Activated T-helper 1 cell treated with anti-CD3 and anti-CD28 coated beads, Interleukin-12 subunit alpha, Interleukin-12 subunit beta, Interleukin-2, Interleukin-4 antibody, amounts not matched to agents 30 ng/mL and 10 ng/mL and 1 ng/mL, durations not matched to agents 14 hours and 24 hours and 36 hours (primary cell): ENCODE data around the gene NXPH1. TPM values are rescaled to one million over a fixed set of nuclear protein-coding genes. Genes with fewer than 3 reads are reported as not detected.

Source experiments
- DNase-seq: peaks from one replicate; pipeline ENCODE4 v3.0.0; 2021; ENCODE audit warnings: low spot score
- H3K27ac Mint-ChIP-seq: one replicate; pipeline ENCODE4 v1.8.0; 2021; ENCODE audit warnings: mild to moderate bottlenecking, mixed read lengths
- H3K27me3 Mint-ChIP-seq: one replicate; pipeline ENCODE4 v1.8.0; 2022; ENCODE audit warnings: mild to moderate bottlenecking, moderate library complexity, mixed read lengths; ENCODE audit not compliant: insufficient read depth
- H3K36me3 Mint-ChIP-seq: one replicate; pipeline ENCODE4 v1.8.0; 2021; ENCODE audit warnings: low read depth, mixed read lengths
- H3K4me1 Mint-ChIP-seq: one replicate; pipeline ENCODE4 v1.8.0; 2021; ENCODE audit warnings: low read depth, mixed read lengths
- H3K4me3 Mint-ChIP-seq: one replicate; pipeline ENCODE4 v1.8.0; 2021; ENCODE audit warnings: mild to moderate bottlenecking, moderate library complexity, mixed read lengths
- H3K9me3 Mint-ChIP-seq: one replicate; pipeline ENCODE4 v1.8.0; 2021; ENCODE audit warnings: mixed read lengths
- intact Hi-C: fragments of 100-400 bp; cut with micrococcal nuclease; formaldehyde crosslinking; loops from one replicate; pipeline ENCODE4 v1.15.1; 2024
- total RNA-seq: library from RNA; stranded (reverse); gene quantifications from 2 replicates; pipeline ENCODE4 v1.2.3, GENCODE V29; 2022

The NXPH1 gene
- not detected in 2 replicates for total RNA-seq

DNA sequence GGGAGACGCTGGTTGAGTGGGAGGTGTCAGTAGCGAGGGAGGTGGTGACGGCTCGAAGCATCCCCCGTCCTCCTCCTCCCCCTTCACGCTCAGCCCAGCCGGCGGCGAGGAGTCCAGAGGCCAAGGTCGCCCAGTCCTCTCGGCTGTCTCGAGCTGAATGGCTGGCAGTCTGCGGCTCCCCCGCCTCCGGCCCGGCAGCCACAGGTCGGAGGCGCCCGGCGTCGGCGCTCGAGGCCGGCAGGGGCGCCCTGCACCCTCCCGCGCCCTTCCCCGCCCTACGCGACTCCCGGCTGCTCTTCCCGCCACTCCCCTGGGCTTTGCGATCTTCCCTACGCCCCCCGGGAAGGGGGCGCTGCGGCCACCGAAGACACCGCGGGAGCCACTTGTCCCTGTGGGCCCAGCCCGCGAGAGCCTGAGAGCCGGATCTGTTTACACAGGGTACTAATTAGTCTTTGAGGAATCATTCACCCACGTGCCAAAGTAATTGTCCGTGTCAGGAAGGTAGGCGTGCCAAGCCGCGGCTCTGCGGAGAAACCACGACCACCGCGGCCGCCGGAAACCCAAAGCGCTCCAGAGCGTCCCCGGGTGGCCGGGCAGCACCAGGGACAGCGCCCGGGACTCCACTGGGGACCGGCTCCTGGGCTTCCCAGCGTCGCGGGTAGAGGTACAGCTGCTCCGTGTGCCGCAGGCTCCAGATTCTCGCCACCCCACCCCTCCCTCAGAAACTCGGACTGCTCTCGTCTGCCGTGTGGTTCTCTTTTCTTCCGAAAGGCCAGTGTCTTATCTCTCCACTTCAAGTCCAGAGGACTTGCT is at the start of gene NXPH1:
Gene NXPH1, plus strand, starts transcription at position 133 of the 813 bp plus-strand sequence.
- intact Hi-C loops: loop anchor here (1.0 kb wide), 1 partner anchor 9 kb away; no protein-coding TSS in a partner anchor
- Mint-ChIP-seq H3K4me1 (peaks cover 5% of the 10 kb centered on the region), H3K4me3 (no peak within 1 kb of the TSS), H3K27me3 (peaks cover 71% of the 10 kb centered on the region), H3K9me3 (no peaks in the 10 kb centered on the region), H3K36me3 (peaks cover 3% of the 10 kb centered on the region), H3K27ac (peak within 1 kb of the TSS; percentile 66)
- no peak for DNase-seq

DNA sequence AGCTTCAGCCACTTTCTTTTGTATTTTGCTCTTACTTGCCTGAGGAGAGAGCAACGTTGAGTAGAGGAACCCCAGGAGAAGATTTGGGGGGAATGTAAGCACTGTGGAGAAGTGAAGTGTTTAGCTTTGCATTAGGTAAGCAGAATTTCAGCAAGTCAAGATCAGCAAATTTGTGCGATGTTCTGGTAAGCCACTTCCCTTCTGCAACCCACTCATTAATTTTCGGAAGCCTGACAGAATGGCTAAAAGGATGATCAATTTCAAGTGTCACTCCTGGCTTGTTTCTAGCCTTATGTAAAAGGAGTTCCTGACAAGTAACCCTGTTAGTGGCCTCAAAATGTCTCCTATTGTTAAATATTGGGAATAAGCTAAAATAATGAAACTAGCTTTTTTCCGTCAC is 48.5 kb upstream of the NXPH1 start:
- peaks cover 2% of the 10 kb centered on the region for H3K27me3 Mint-ChIP-seq
- intact Hi-C loops: no loop called here
- peaks cover 5% of the 10 kb centered on the region for H3K4me1 Mint-ChIP-seq
- H3K27ac Mint-ChIP-seq: no peak overlapping the region
- no peak overlapping the region for H3K4me3 Mint-ChIP-seq
- no peaks in the 10 kb centered on the region for H3K9me3 Mint-ChIP-seq
- no peak for DNase-seq
- H3K36me3 Mint-ChIP-seq: no peaks in the 10 kb centered on the region

DNA sequence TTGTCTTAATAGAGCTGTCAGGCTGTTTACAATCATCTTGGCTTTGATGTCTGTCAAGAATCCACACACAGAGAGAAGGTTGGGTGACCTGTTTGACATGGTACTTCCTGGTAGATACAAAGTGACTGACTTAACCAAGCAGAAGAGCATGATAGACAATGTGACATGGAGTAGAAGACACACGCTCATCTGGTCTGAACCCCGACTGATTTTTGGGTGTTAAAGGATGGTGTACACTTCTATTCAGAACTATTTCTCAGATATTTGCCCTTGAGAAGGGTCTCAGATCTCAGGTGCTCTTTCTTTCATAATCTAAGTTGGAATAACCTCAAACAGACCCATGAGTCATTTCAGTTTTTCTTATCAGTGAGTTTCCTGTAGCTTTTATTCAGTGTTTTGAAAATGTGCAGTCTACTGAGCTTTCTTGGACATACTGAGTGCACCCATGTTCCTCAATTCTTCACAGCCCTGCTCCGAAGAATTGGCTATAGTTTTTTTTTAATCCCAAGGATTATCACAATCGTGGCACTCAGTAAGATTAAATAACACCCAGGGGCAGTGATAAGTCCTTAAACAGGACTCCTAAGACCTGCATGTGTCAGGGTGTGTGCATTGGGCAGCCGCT is 46.4 kb upstream of the NXPH1 start:
- intact Hi-C loops: no loop called here
- Mint-ChIP-seq H3K27me3 (no peaks in the 10 kb centered on the region), H3K36me3 (no peaks in the 10 kb centered on the region), H3K4me1 (peaks cover 5% of the 10 kb centered on the region), H3K4me3 (no peak overlapping the region), H3K27ac (no peak overlapping the region), H3K9me3 (no peaks in the 10 kb centered on the region)
- DNase-seq: no peak

DNA sequence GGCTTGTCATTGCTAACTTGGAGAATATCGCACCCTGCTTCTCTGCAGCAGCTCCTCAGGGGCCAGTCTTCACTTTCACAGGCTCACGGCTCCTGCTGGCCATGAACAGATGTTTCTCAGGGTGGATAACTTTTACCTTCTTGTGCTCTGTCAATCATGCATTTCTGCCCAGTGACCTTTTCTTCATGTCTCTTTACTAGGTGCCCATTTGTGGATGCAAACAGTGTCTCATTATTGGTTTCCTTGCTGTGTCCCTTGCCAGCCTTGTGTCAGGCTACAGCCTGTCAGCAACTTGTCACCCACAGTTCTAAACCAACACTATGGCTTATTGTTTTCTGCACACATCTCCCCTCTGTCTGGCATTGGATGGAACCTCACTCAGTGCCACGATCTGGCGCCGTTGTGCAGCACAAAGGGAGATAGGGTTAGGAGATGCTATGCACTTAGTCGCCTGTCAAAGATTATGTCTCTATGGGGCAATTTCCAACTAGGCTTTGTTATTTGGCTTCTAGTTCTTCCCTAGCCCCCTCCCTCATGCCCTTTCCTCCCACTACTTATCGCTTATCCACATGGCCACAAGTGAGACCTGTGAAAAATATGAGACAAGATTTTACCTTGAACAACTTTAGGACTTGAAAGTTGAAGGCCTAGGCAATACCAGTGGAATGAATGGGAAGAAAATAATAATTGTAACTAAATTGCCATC is 45.7 kb upstream of the NXPH1 start:
- Mint-ChIP-seq H3K9me3 (no peaks in the 10 kb centered on the region), H3K27me3 (no peaks in the 10 kb centered on the region)

DNA sequence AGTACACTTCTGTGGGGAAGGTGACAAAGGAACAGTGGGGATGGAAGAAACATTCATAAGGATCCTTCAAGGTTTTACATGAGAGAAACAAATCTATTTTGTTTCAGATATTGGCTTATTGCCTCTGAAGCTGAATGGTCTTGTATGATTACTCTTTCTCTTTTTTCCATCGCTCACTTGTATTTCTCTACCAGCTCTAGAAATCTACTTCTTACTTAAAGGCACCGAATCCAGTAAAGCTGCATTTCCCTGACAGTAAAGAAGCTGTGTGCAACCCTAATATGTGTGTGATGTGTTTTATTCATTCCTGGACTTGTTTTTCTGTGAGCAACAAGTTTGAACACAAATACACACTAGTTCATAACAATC is 45.2 kb upstream of the NXPH1 start:
- Mint-ChIP-seq H3K4me3 (no peak overlapping the region), H3K27me3 (no peaks in the 10 kb centered on the region), H3K36me3 (no peaks in the 10 kb centered on the region), H3K4me1 (peaks cover 5% of the 10 kb centered on the region), H3K27ac (no peak overlapping the region), H3K9me3 (no peaks in the 10 kb centered on the region)
- DNase-seq: no peak
- intact Hi-C loops: no loop called here

More for the DNA sequence above, 45.7 kb upstream of the NXPH1 start:
- peaks cover 5% of the 10 kb centered on the region for H3K4me1 Mint-ChIP-seq
- no peak overlapping the region for H3K27ac Mint-ChIP-seq
- intact Hi-C loops: no loop called here
- H3K36me3 Mint-ChIP-seq: no peaks in the 10 kb centered on the region
- H3K4me3 Mint-ChIP-seq: no peak overlapping the region
- DNase-seq: no peak

DNA sequence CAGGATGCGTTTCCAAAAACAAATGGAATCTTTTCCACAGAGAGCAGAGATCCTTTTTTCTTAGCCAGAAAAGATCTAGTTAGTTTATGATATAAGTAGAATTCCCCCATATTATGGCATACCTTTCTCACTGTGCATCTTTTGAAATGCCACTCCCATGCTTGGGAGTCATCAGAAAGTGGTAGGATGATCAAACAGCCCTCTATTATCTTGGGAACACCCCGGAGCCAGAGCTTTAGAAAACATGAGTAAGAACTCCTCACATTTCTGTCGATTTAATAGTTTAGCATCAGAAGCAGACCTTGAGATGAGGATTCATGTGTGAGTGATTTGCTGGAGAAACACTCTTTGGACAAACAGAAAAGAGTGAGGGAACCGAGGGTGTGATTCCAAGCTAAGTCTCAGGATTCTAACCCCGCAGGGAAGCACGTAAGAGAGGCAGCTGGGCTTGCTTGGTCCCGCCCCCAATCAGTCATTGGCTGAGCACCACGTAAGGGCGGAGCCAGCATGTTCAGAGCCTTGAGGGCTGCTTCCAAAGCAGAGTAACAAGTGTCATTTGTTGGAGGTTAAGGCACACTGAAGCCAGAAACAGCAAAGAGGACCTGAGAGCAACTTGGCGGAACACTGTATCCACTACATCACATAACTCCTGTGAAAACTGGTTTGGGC is 43.7 kb upstream of the NXPH1 start:
- H3K4me3 Mint-ChIP-seq: no peak overlapping the region
- intact Hi-C loops: no loop called here
- no peak for DNase-seq

DNA sequence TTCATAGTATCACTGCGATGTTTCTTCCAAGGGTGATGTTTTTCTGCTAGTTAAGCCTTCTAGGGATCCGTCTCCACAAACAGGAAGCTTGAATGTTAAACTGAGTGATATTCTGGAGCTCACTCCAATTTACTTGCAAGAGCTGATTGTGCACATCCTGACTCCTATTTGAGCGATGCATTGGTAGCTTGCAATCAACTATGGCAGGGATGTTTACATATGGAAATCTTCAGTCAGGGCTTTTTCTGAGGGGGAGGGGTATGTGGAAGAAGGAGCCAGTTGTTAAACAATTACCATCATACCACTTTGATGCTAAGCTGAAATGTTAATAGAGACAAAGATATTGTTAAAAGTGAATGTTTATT is 43.2 kb upstream of the NXPH1 start:
- peaks cover 5% of the 10 kb centered on the region for H3K4me1 Mint-ChIP-seq
- intact Hi-C loops: no loop called here
- H3K27me3 Mint-ChIP-seq: no peaks in the 10 kb centered on the region
- H3K27ac Mint-ChIP-seq: no peak overlapping the region
- no peak overlapping the region for H3K4me3 Mint-ChIP-seq
- no peak for DNase-seq
- H3K36me3 Mint-ChIP-seq: no peaks in the 10 kb centered on the region
- H3K9me3 Mint-ChIP-seq: no peaks in the 10 kb centered on the region

More for the DNA sequence above, 43.7 kb upstream of the NXPH1 start:
- Mint-ChIP-seq H3K9me3 (no peaks in the 10 kb centered on the region), H3K4me1 (peaks cover 5% of the 10 kb centered on the region), H3K27me3 (no peaks in the 10 kb centered on the region), H3K27ac (no peak overlapping the region), H3K36me3 (no peaks in the 10 kb centered on the region)

DNA sequence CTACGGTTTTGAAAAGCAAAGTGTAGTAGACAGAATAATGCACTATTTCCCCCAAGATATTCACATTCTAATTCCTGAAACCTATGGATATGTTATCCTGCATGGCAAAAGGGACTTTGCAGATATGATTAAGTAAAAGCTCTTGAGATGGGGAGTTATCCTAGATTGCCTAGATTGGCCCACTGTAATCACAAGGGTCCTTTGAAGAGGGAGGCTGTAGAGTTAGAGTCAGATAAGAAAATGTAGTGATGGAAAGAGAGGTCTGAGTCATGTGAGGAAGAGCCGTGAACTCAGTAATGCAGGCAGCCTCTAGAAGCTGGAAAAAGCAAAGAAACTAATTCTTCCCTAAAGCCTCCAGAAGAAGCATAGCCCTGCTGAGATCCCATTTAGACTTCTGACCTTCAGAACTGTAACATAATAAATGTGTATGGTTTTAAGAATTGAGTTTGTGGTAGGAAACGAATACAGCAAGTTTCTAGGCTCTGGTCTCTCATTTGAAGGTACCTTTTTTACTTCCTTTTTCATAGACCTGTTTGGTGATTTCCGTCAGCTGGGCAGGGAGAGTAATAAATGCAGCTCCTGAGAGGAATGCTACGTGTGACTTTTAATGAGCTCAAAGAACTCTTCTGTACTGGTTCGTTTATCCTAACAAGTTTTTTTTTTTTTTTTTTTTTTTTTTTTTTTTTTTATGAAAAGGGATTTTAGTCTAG is 41.9 kb upstream of the NXPH1 start:
- H3K4me3 Mint-ChIP-seq: no peak overlapping the region
- H3K4me1 Mint-ChIP-seq: peaks cover 5% of the 10 kb centered on the region
- no peaks in the 10 kb centered on the region for H3K27me3 Mint-ChIP-seq
- intact Hi-C loops: no loop called here
- H3K27ac Mint-ChIP-seq: no peak overlapping the region
- H3K9me3 Mint-ChIP-seq: no peaks in the 10 kb centered on the region
- no peaks in the 10 kb centered on the region for H3K36me3 Mint-ChIP-seq
- no peak for DNase-seq

DNA sequence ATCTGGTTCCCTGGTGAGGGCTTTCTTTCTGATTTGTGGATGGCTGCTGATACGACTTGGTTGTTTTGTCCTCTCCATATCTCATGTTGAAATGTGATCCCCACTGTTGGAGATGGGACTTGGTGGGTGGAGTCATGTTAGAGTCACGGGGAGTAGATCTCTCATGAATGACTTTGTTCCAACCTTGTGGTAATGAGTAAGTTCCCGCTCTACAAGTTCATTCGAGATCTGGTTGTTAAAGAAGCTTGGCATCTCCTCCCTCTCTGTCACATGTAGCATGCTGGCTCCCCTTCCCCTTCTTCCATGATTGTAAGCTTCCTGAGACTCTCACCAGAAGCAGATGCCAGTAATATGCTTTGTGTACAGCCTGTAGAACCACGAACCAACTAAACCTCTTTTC is 37.1 kb upstream of the NXPH1 start:
- no peaks in the 10 kb centered on the region for H3K36me3 Mint-ChIP-seq
- H3K9me3 Mint-ChIP-seq: no peaks in the 10 kb centered on the region
- intact Hi-C loops: no loop called here
- no peaks in the 10 kb centered on the region for H3K4me1 Mint-ChIP-seq
- no peak overlapping the region for H3K4me3 Mint-ChIP-seq
- H3K27ac Mint-ChIP-seq: no peak overlapping the region
- no peaks in the 10 kb centered on the region for H3K27me3 Mint-ChIP-seq
- no peak for DNase-seq

DNA sequence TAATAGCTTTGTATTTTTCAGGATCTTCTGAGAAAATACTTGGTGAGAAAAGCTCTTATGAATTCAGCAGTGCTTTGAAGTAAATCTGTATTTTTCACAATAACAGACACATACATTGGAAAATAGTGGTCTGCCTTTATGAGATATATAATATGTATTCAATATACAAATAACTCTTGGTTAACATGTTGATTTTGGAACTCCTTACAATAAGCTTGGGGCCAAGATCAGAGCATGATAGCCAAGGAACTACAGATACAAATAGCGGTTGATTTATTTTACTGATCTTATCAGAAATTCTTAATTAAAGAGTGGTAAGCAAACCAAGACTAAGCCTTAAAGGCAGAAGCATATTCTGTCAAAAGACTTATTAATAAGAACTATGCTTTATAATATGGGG is 24.5 kb upstream of the NXPH1 start:
- DNase-seq: no peak
- Mint-ChIP-seq H3K4me3 (no peak overlapping the region), H3K36me3 (no peaks in the 10 kb centered on the region), H3K4me1 (no peaks in the 10 kb centered on the region), H3K9me3 (no peaks in the 10 kb centered on the region), H3K27me3 (peaks cover 4% of the 10 kb centered on the region), H3K27ac (no peak overlapping the region)
- intact Hi-C loops: no loop called here

DNA sequence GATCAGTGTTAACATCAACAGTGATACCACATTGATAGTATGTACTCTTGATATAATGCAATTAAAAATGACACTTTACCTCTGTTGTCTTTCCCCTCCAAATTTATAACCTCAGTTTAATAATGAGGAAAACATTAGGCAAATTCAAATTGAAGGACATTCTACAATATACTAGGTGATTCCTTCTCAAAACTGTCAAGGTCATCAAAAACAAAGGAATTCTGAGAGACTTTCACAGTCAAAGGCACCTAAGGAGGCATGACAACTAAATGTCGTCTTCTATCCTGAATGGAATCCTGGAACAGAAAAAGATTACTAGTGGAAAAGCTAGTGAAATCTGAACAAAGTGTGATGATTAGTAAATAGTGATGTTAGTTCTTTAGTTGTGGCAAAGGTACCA is 22.3 kb upstream of the NXPH1 start:
- no peak overlapping the region for H3K27ac Mint-ChIP-seq
- H3K4me1 Mint-ChIP-seq: no peaks in the 10 kb centered on the region
- peaks cover 7% of the 10 kb centered on the region for H3K27me3 Mint-ChIP-seq
- H3K9me3 Mint-ChIP-seq: no peaks in the 10 kb centered on the region
- no peak for DNase-seq
- no peaks in the 10 kb centered on the region for H3K36me3 Mint-ChIP-seq
- intact Hi-C loops: no loop called here
- H3K4me3 Mint-ChIP-seq: no peak overlapping the region

DNA sequence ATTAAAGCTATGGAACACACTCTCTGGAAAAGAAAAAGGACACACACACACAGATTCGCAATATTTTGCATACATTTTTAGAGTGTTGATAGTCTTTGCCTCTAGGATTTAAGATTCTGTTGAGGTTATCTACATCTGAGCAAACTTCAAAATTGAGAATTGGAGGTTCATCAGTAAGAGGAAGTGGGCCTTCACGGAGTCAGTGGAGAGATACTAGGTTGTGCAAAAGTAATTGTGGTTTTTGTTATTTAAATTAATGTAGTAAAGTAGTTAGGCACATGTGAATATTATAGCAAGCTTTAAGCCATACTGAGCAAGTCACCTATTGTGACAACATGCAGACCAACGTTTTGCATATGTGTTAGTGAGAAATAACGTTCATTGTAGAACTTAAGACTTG is 19.8 kb upstream of the NXPH1 start:
- DNase-seq: no peak
- H3K27ac Mint-ChIP-seq: no peak overlapping the region
- peaks cover 8% of the 10 kb centered on the region for H3K27me3 Mint-ChIP-seq
- no peak overlapping the region for H3K4me3 Mint-ChIP-seq
- H3K4me1 Mint-ChIP-seq: no peaks in the 10 kb centered on the region
- intact Hi-C loops: no loop called here
- H3K36me3 Mint-ChIP-seq: no peaks in the 10 kb centered on the region
- H3K9me3 Mint-ChIP-seq: no peaks in the 10 kb centered on the region
